ENCODE data around the gene ADAM8. TPM values are rescaled to one million over a fixed set of nuclear protein-coding genes. Genes with fewer than 3 reads are reported as not detected.

ADAM8 gene
- total and polyA plus RNA-seq, 8 donors, result 1.9 to 45.3 (median 3.8) TPM

DNA sequence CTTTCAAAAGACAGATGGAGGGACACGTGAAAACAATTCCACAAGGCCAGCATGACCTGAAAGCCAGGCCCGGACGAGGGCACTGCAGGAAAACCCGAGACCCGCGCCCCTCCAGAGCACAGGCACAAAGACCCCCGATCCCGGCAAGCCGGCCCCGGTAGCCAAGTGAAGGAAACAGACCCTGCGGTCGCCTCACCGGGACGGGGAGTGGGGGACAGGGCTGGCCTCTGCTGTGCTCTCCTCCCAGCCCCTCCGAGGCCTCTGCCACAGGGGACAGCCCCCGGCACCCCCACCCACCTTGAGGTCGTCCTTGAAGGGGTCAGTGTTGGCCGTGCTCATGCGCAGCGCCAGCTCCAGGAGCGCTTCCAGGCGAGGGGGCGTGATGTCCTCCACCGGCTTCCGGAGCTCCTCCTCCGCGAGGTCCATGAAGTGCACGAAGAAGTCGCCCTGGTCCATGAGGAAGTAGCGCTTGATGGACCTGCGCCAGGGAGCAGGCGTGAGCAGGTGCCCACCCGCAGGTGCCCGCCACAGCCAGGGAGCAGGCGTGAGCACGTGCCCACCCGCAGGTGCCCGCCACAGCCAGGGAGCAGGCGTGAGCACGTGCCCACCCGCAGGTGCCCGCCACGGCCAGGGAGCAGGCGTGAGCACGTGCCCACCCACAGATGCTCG lies 11.3 kb upstream of the ADAM8 start:
- intact Hi-C loops (cut with DNase I), result no loop called here
- Histone ChIP-seq H3K4me3 (no peak overlapping the region), H3K9me3 (no peaks in the 10 kb centered on the region), H3K27me3 (no peaks in the 10 kb centered on the region), H3K36me3 (peaks cover 3 to 89% of the 10 kb centered on the region in 2 donors), H3K27ac (no peak overlapping the region), H3K4me1 (peaks cover 0 to 6% of the 10 kb centered on the region in 2 donors)
- no peak for TF ChIP-seq CTCF (IDR thresholded peaks at IDR 0.05)
- no peak for DNase-seq
- no peak for ATAC-seq

DNA sequence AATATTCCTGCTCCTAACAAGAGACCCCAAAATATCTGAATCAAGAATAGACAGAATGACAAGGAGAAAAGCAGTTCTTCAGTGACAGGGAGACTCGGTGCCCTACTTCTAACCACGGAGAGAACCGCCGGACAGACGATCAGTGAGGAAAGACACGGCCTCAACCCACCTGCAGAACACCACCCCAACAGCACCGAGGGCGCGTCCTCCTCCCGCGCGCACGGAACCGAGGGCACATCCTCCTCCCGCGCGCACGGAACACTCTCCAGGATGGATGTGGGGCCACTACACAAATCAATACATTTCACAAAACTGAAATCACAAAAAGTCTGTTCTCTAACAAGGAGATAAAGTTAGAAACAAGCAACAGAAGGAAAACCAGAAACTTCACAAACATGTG lies 9.7 kb upstream of the ADAM8 start:
- H3K4me1 ChIP-seq, result no peaks in the 10 kb centered on the region
- intact Hi-C loops (cut with DNase I), result no loop called here
- no peak overlapping the region for H3K4me3 ChIP-seq
- H3K27ac ChIP-seq, result no peak overlapping the region
- no peaks in the 10 kb centered on the region for H3K27me3 ChIP-seq
- H3K9me3 ChIP-seq, result no peaks in the 10 kb centered on the region
- H3K36me3 ChIP-seq, result peaks cover 3 to 98% of the 10 kb centered on the region in 2 donors
- TF ChIP-seq CTCF (IDR thresholded peaks at IDR 0.05), result no peak
- DNase-seq (no peak), ATAC-seq (no peak)

- H3K27ac ChIP-seq, result no peak overlapping the region
- no peaks in the 10 kb centered on the region for H3K9me3 ChIP-seq
- peaks cover 0 to 4% of the 10 kb centered on the region in 2 donors for H3K4me1 ChIP-seq
- no peak for ATAC-seq
- no peak for TF ChIP-seq CTCF (IDR thresholded peaks at IDR 0.05)
- peaks cover 3 to 98% of the 10 kb centered on the region in 2 donors for H3K36me3 ChIP-seq
- no peaks in the 10 kb centered on the region for H3K27me3 ChIP-seq
- DNase-seq, result no peak
- intact Hi-C loops (cut with DNase I), result no loop called here
- H3K4me3 ChIP-seq, result no peak overlapping the region
Observed at GRCh38 chr10:133285217-133285616, 8.5 kb upstream of the ADAM8 start.

- Histone ChIP-seq H3K27ac (no peak overlapping the region), H3K36me3 (peaks cover 3 to 98% of the 10 kb centered on the region in 2 donors), H3K4me1 (peaks cover 0 to 17% of the 10 kb centered on the region in 2 donors), H3K4me3 (no peak overlapping the region), H3K27me3 (no peaks in the 10 kb centered on the region), H3K9me3 (no peaks in the 10 kb centered on the region)
- DNase-seq, result no peak
- no peak for TF ChIP-seq CTCF (IDR thresholded peaks at IDR 0.05)
- intact Hi-C loops (cut with DNase I), result no loop called here
- ATAC-seq, result no peak
Observed at GRCh38 chr10:133283931-133284330, 7.3 kb upstream of the ADAM8 start.

- no peak for TF ChIP-seq CTCF (IDR thresholded peaks at IDR 0.05)
- no peak overlapping the region for H3K27ac ChIP-seq
- H3K4me3 ChIP-seq, result no peak overlapping the region
- intact Hi-C loops (cut with DNase I), result no loop called here
- H3K36me3 ChIP-seq, result peaks cover 3 to 96% of the 10 kb centered on the region in 2 donors
- no peak for DNase-seq
- peaks cover 5 to 27% of the 10 kb centered on the region in 2 donors for H3K4me1 ChIP-seq
- no peaks in the 10 kb centered on the region for H3K27me3 ChIP-seq
- H3K9me3 ChIP-seq, result no peaks in the 10 kb centered on the region
- no peak for ATAC-seq
Observed at GRCh38 chr10:133282846-133283390, 6.2 kb upstream of the ADAM8 start.
